Progenitor cell of endocrine pancreas (in vitro differentiated cells): ENCODE data around the gene FAF2. TPM values are rescaled to one million over a fixed set of nuclear protein-coding genes. Genes with fewer than 3 reads are reported as not detected.

Experiments used
- DNase-seq: peaks from one replicate; pipeline ENCODE4 v3.0.0; 2021; ENCODE audit warnings: low spot score; ENCODE audit not compliant: unreplicated experiment
- H3K27ac Mint-ChIP-seq: 2 replicates; pipeline ENCODE4 v1.8.0; 2021; ENCODE audit warnings: mild to moderate bottlenecking, moderate library complexity, mixed read lengths
- H3K27me3 Mint-ChIP-seq: 2 replicates; pipeline ENCODE4 v1.8.0; 2021; ENCODE audit warnings: mixed read lengths
- H3K36me3 Mint-ChIP-seq: 2 replicates; pipeline ENCODE4 v1.8.0; 2022; ENCODE audit warnings: mixed read lengths; ENCODE audit not compliant: insufficient read depth
- H3K4me1 Mint-ChIP-seq: 2 replicates; pipeline ENCODE4 v1.8.0; 2021; ENCODE audit warnings: low read depth, mixed read lengths
- H3K4me3 Mint-ChIP-seq: 2 replicates; pipeline ENCODE4 v1.8.0; 2021; ENCODE audit warnings: low read depth, mild to moderate bottlenecking, moderate library complexity, mixed read lengths
- H3K9me3 Mint-ChIP-seq: 2 replicates; pipeline ENCODE4 v1.8.0; 2021; ENCODE audit warnings: low read depth, mixed read lengths
- CTCF ChIP-seq: fragments of 200-600 bp; sonication (generic); IDR thresholded peaks from one replicate; pipeline ENCODE4 v1.5.0; 2021; ENCODE audit warnings: antibody characterized with exemption, mild to moderate bottlenecking; ENCODE audit not compliant: unreplicated experiment
- total RNA-seq: library from RNA; stranded (reverse); gene quantifications from 2 replicates; pipeline ENCODE4 v1.2.1, GENCODE V29; 2021

Gene FAF2
- total RNA-seq, 1 donor from 2014 or later: 54.6 TPM

GRCh38 chr5:176541338-176542134 is 93.4 kb downstream of the FAF2 start:
- DNase-seq: no peak
- peaks cover 17% of the 10 kb centered on the region for H3K4me1 Mint-ChIP-seq
- peak overlapping the region; percentile 85 for H3K27ac Mint-ChIP-seq
- H3K4me3 Mint-ChIP-seq: peak overlapping the region; percentile 73
- peaks cover 5% of the 10 kb centered on the region for H3K27me3 Mint-ChIP-seq
- TF ChIP-seq CTCF: no peak
- H3K36me3 Mint-ChIP-seq: no peaks in the 10 kb centered on the region
- H3K9me3 Mint-ChIP-seq: no peaks in the 10 kb centered on the region

- no peaks in the 10 kb centered on the region for H3K36me3 Mint-ChIP-seq
- peak overlapping the region; percentile 85 for H3K27ac Mint-ChIP-seq
- no peak for TF ChIP-seq CTCF
- H3K4me1 Mint-ChIP-seq: peaks cover 17% of the 10 kb centered on the region
- H3K27me3 Mint-ChIP-seq: peaks cover 5% of the 10 kb centered on the region
- no peaks in the 10 kb centered on the region for H3K9me3 Mint-ChIP-seq
- H3K4me3 Mint-ChIP-seq: peak overlapping the region; percentile 73
- no peak for DNase-seq
Measured at GRCh38 chr5:176542135-176542595, 94.0 kb downstream of the FAF2 start.

- Mint-ChIP-seq H3K27ac (peak overlapping the region; percentile 89), H3K4me1 (peaks cover 17% of the 10 kb centered on the region), H3K27me3 (peaks cover 10% of the 10 kb centered on the region), H3K36me3 (no peaks in the 10 kb centered on the region), H3K4me3 (peak overlapping the region; percentile 73), H3K9me3 (no peaks in the 10 kb centered on the region)
- DNase-seq: no peak
- TF ChIP-seq CTCF: peak; percentile 29
Measured at GRCh38 chr5:176542596-176543427, 94.6 kb downstream of the FAF2 start.

- no peak for TF ChIP-seq CTCF
- DNase-seq: peak; percentile 48
- peaks cover 15% of the 10 kb centered on the region for H3K4me1 Mint-ChIP-seq
- H3K9me3 Mint-ChIP-seq: no peaks in the 10 kb centered on the region
- peaks cover 10% of the 10 kb centered on the region for H3K27me3 Mint-ChIP-seq
- peak overlapping the region; percentile 86 for H3K4me3 Mint-ChIP-seq
- peak overlapping the region; percentile 95 for H3K27ac Mint-ChIP-seq
- H3K36me3 Mint-ChIP-seq: no peaks in the 10 kb centered on the region
Measured at GRCh38 chr5:176543428-176544182, 95.4 kb downstream of the FAF2 start.

- Mint-ChIP-seq H3K27me3 (peaks cover 10% of the 10 kb centered on the region), H3K27ac (no peak overlapping the region)
- DNase-seq: no peak
Measured at GRCh38 chr5:176545388-176545736, 97.2 kb downstream of the FAF2 start.

More at GRCh38 chr5:176545388-176545736, 97.2 kb downstream of the FAF2 start:
- no peaks in the 10 kb centered on the region for H3K9me3 Mint-ChIP-seq
- peaks cover 19% of the 10 kb centered on the region for H3K4me1 Mint-ChIP-seq
- no peaks in the 10 kb centered on the region for H3K36me3 Mint-ChIP-seq
- no peak for TF ChIP-seq CTCF
- H3K4me3 Mint-ChIP-seq: no peak overlapping the region
